DND-41 (cell line): ENCODE results near the gene CDKN1B.
"Not testable (repeated sequence)": the region's sequence is repeated elsewhere in the genome, so short reads cannot be mapped to it uniquely, and the experiment has no call there.

Experiments used
- ATAC-seq: fragments of 200-7000 bp; cut with Tn5 transposase; 3 replicates; pipeline ENCODE4 v1.9.1; 2021; ENCODE audit warnings: low read depth; ENCODE audit not compliant: insufficient read depth
- DNase-seq: peaks from one replicate; pipeline ENCODE4 v3.0.0-alpha.2; 2020
- H2AFZ ChIP-seq: 2 replicates; pipeline ENCODE4 v1.6.0; 2012; ENCODE audit warnings: low read depth, low read length
- H3K27ac ChIP-seq: 2 replicates; pipeline ENCODE4 v1.5.1; 2012; ENCODE audit warnings: low read length, inconsistent platforms
- H3K27me3 ChIP-seq: fragments of 200-600 bp; sonication (generic); 2 replicates; pipeline ENCODE4 v1.6.0; 2012; ENCODE audit warnings: low read length, mild to moderate bottlenecking, inconsistent platforms; ENCODE audit not compliant: insufficient read depth, poor library complexity
- H3K36me3 ChIP-seq: 2 replicates; pipeline ENCODE4 v1.5.1; 2012; ENCODE audit warnings: low read length, inconsistent platforms; ENCODE audit not compliant: insufficient read depth
- H3K4me1 ChIP-seq: 2 replicates; pipeline ENCODE4 v1.5.1; 2012; ENCODE audit warnings: mild to moderate bottlenecking, low read length; ENCODE audit not compliant: insufficient read depth
- H3K4me2 ChIP-seq: 2 replicates; pipeline ENCODE4 v1.6.0; 2012; ENCODE audit warnings: mild to moderate bottlenecking, moderate library complexity, low read length, inconsistent platforms; ENCODE audit not compliant: insufficient read depth
- H3K4me3 ChIP-seq, 2 experiments: fragments of 200-600 bp in 1 of 2; shearing (Covaris generic) in 1 of 2; 2 replicates each; pipeline ENCODE4 v1.5.1; 2012 to 2016; ENCODE audit warnings: inconsistent platforms in 2 of 2, low read length in 2 of 2, mild to moderate bottlenecking in 2 of 2, low read depth in 1 of 2, moderate library complexity in 1 of 2
- H3K79me2 ChIP-seq: 2 replicates; pipeline ENCODE4 v1.6.0; 2012; ENCODE audit warnings: low read length, inconsistent platforms; ENCODE audit not compliant: insufficient read depth
- H3K9ac ChIP-seq: 2 replicates; pipeline ENCODE4 v1.6.0; 2012; ENCODE audit warnings: low read depth, mild to moderate bottlenecking, inconsistent platforms, low read length, moderate library complexity
- H3K9me3 ChIP-seq: 2 replicates; pipeline ENCODE4 v1.5.1; 2012; ENCODE audit warnings: low read length, moderate library complexity, mild to moderate bottlenecking, inconsistent platforms; ENCODE audit not compliant: insufficient read depth, severe bottlenecking
- H4K20me1 ChIP-seq: 2 replicates; pipeline ENCODE4 v1.6.0; 2012; ENCODE audit warnings: low read length; ENCODE audit not compliant: insufficient read depth
- CTCF ChIP-seq: IDR thresholded peaks from 2 replicates; pipeline ENCODE4 v1.5.1; 2012; ENCODE audit warnings: borderline replicate concordance, low read length, moderate library complexity, mild to moderate bottlenecking; ENCODE audit not compliant: poor library complexity, severe bottlenecking; ENCODE audit errors: extremely low read depth
- EZH2 ChIP-seq: IDR thresholded peaks from 3 replicates; pipeline ENCODE4 v1.6.1; 2012; ENCODE audit warnings: borderline replicate concordance, low read depth, mild to moderate bottlenecking, moderate library complexity, low read length, inconsistent platforms; ENCODE audit not compliant: severe bottlenecking

Gene CDKN1B

GRCh38 chr12:12734561-12735071 is 17.4 kb downstream of the CDKN1B start:
- Histone ChIP-seq H3K27me3 (no peaks in the 10 kb centered on the region), H3K9ac (no peak overlapping the region), H3K4me2 (no peak overlapping the region), H4K20me1 (peaks cover 3% of the 10 kb centered on the region; the same call in 1 of the 2 replicates), H3K79me2 (peaks cover 68% of the 10 kb centered on the region), H3K9me3 (no peaks in the 10 kb centered on the region), H3K27ac (peak overlapping the region; percentile 30; the same call in 1 of the 2 replicates), H3K4me3 (no peak overlapping the region), H2AFZ (no peak overlapping the region), H3K4me1 (peaks cover 42% of the 10 kb centered on the region), H3K36me3 (peaks cover 8% of the 10 kb centered on the region; the same call in 1 of the 2 replicates)
- TF ChIP-seq EZH2 = no peak
- no peak for TF ChIP-seq CTCF
- DNase-seq = no peak
- no peak for ATAC-seq

GRCh38 chr12:12735301-12735700 is 18.1 kb downstream of the CDKN1B start:
- H3K36me3 ChIP-seq = 0 out of 2 replicates have a peak, but pooled peaks cover 4% of the 10 kb centered on the region
- no peak overlapping the region; the same call in 1 of the 2 replicates for H3K27ac ChIP-seq
- peaks cover 61% of the 10 kb centered on the region for H3K79me2 ChIP-seq
- no peaks in the 10 kb centered on the region for H3K9me3 ChIP-seq
- DNase-seq (no peak), ATAC-seq (no peak)
- no peak overlapping the region for H3K4me3 ChIP-seq
- 0 out of 2 replicates have a peak overlapping the region, but pooled peaks have one; percentile 2 for H3K4me2 ChIP-seq
- H3K4me1 ChIP-seq = peaks cover 36% of the 10 kb centered on the region
- no peak overlapping the region for H2AFZ ChIP-seq
- no peaks in the 10 kb centered on the region for H4K20me1 ChIP-seq
- H3K27me3 ChIP-seq = no peaks in the 10 kb centered on the region
- no peak for TF ChIP-seq CTCF
- TF ChIP-seq EZH2 = no peak
- no peak overlapping the region for H3K9ac ChIP-seq

GRCh38 chr12:12736759-12737676 is 19.9 kb downstream of the CDKN1B start:
- no peaks in the 10 kb centered on the region for H3K9me3 ChIP-seq
- no peaks in the 10 kb centered on the region for H4K20me1 ChIP-seq
- H3K4me1 ChIP-seq = peaks cover 36% of the 10 kb centered on the region
- DNase-seq = peak; percentile 75
- peak overlapping the region; percentile 51 for H3K4me2 ChIP-seq
- H3K79me2 ChIP-seq = peaks cover 53% of the 10 kb centered on the region
- H3K4me3 ChIP-seq = peak overlapping the region in 1 of 2 experiments; percentile 23; a peak in 1 of 4 replicates
- TF ChIP-seq EZH2 (no peak), CTCF (peak; percentile 70)
- peak; percentile 93 for ATAC-seq
- H3K27me3 ChIP-seq = no peaks in the 10 kb centered on the region
- peak overlapping the region; percentile 35 for H3K9ac ChIP-seq
- peak overlapping the region; percentile 54 for H2AFZ ChIP-seq
- H3K27ac ChIP-seq = peak overlapping the region; percentile 71
- no peaks in the 10 kb centered on the region for H3K36me3 ChIP-seq

GRCh38 chr12:12738152-12738551 is 21.0 kb downstream of the CDKN1B start:
- H3K4me3 ChIP-seq, H4K20me1 ChIP-seq, ATAC-seq, H3K27me3 ChIP-seq, H3K27ac ChIP-seq, H3K9ac ChIP-seq, H3K36me3 ChIP-seq, H3K4me2 ChIP-seq, H3K9me3 ChIP-seq, H2AFZ ChIP-seq, DNase-seq: not testable (repeated sequence)
- Histone ChIP-seq H3K4me1 (peaks cover 36% of the 10 kb centered on the region), H3K79me2 (peaks cover 46% of the 10 kb centered on the region)
